Measurements from ENCODE around the gene MYL12B.
A peak's percentile ranks its signal among the peaks of the same experiment; 100 is the strongest.

The MYL12B gene

DNA sequence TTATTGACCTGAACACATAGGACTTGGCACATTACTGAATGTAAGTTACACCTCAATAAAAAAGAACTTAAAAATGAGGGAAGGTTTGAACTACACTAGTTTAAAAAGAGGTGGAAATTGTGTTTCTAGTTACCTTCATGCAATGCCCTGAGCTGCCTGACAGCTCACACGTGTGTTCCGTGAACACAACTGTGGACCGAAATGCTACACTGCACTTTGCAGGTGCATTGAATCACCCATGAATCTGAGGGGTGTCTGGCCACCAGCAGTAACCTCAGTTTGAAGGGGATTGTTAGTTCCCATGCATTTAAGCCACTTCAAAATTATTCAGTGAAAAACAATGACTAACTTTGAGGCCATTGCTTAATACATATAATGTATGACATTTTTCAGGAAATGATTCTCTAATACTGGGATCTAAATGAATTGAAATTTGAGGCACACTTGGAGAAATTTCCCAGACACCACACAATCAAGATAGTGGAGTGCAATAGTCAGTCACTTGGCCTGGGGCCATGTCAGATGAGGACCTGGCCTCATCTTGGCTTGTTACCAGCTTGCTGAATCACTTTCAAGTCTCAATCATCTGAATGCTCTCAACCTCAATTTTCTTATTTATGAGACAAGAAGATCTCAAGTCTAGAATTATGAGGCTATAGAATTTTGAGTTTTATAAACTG lies 59.3 kb downstream of the MYL12B start:
- TF ChIP-seq, protein P1, sequence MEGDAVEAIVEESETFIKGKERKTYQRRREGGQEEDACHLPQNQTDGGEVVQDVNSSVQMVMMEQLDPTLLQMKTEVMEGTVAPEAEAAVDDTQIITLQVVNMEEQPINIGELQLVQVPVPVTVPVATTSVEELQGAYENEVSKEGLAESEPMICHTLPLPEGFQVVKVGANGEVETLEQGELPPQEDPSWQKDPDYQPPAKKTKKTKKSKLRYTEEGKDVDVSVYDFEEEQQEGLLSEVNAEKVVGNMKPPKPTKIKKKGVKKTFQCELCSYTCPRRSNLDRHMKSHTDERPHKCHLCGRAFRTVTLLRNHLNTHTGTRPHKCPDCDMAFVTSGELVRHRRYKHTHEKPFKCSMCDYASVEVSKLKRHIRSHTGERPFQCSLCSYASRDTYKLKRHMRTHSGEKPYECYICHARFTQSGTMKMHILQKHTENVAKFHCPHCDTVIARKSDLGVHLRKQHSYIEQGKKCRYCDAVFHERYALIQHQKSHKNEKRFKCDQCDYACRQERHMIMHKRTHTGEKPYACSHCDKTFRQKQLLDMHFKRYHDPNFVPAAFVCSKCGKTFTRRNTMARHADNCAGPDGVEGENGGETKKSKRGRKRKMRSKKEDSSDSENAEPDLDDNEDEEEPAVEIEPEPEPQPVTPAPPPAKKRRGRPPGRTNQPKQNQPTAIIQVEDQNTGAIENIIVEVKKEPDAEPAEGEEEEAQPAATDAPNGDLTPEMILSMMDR (conservative IDR thresholded peaks at IDR 0.05; ENCODE audit: low read depth): no peak
- peak; percentile 95 for DNase-seq (ENCODE audit: low spot score)
- H3K27ac ChIP-seq: peak overlapping the region; percentile 59; the same call in 1 of the 2 replicates
- CTCF ChIA-PET: interaction anchor here (0.6 kb wide), 1 partner anchor 14 kb away, joined by 5 read pairs; no protein-coding TSS in a partner anchor
- POLR2A ChIA-PET (ENCODE audit: low non-redundant PET): interaction anchor here (0.7 kb wide), 1 partner anchor 30 kb away, joined by 5 read pairs; no protein-coding TSS in a partner anchor

DNA sequence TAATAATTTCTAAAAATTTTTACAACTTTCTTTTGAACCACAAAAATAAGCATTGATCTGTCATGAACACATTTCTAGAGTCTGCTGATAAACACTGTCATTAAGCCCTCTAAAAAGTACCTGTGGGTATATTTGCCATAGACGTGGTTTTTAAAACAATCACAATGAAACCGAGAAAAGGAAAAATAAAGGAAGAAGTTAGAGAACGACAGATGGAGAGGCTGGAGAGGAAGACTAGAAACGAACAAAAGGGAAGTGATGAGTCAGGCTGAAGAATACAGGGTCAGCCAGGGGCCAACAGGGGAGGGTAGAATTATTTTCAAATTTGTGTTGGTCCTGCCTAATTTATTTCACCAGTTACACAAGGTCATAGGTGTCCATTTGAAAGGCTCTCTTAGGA lies 62.0 kb downstream of the MYL12B start:
- no peak for DNase-seq (ENCODE audit: low spot score)
- ChIA-PET POLR2A (ENCODE audit: low non-redundant PET) (no interaction called here), CTCF (interaction anchor here (1.0 to 1.1 kb wide), 3 partner anchors 22 to 270 kb away, joined by 3 to 8 read pairs (median 4); no protein-coding TSS in a partner anchor)
- TF ChIP-seq, protein P1 (conservative IDR thresholded peaks at IDR 0.05; ENCODE audit: low read depth): no peak
- no peak overlapping the region for H3K27ac ChIP-seq

Data from RWPE1 (cell line).